OCI-M2 (cell line): ENCODE measurements around the gene RETREG1.

Experiments
- DNase-seq: peaks from one replicate; lab custom pipeline; 2025; ENCODE audit not compliant: unreplicated experiment; lab: John Stamatoyannopoulos, UW

The RETREG1 gene

DNA sequence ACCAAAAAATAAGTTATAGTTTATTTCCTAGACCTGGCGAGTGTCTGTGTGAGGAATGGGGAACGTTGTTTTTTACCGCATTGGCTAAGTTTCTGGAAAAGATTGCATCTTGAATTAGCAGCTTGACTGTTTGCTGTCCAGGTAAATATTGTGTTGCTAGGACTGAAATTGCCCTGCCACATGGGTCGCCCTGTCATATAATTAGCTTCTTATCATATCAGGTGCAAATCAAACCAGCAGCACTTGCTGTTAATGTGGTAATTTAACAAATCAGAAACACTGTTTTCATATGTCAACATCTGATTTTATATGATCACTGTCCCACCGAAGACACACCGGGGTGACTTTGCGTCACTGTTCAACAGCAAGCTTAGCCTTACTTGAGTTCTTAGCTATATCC lies 87.5 kb downstream of the RETREG1 start:
- no peak for DNase-seq

DNA sequence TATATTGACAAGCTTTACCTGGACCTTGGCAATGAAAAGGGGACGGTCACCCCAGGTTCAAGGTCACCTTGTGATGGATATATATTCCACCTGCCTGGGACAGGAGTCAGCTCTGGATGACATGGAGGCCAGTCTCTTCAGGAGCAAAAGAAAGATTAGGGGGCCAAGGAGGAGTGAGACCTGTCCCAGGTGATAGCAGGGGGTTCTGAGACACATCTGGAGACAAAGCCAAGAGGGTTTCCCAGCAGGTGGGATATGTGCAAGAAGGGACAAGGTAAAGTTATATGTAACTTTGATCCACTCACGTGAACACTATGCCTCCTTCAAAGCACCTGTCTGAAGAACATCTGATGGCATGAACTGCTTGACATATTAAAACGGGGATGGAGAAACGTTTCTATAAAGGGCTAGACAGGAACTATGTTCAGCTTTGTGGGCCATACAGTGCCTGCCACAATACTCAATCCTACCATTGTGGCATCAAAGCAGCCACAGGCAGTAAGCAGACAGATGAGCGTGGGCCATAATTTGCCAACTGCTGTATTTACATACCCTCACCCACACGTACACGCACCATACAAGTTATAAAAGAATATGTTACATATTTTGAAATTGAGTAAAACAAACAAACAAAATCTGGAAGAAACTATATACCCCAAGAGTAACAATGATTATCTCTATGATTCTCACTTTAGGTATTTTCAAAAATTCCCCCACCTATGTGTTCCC lies 88.3 kb downstream of the RETREG1 start:
- no peak for DNase-seq

DNA sequence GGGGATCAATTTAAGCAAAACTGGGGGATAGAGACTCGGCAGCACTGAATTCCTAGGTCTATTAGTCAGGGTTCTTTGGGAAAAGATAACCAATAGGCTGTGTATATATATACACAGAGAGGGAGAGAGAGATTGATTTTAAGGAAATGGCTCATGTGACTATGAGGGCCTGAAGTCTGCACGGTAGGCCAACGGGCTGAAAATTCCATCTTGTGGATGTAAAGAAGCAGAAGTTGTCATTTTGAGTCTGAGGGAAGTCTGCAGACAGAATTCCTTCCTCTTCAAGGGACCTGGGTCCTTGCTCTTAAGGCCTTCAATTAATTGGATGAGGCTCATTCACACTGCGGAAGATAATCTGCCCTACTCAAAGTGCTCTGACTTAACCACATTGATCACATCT lies 91.1 kb downstream of the RETREG1 start:
- no peak for DNase-seq

DNA sequence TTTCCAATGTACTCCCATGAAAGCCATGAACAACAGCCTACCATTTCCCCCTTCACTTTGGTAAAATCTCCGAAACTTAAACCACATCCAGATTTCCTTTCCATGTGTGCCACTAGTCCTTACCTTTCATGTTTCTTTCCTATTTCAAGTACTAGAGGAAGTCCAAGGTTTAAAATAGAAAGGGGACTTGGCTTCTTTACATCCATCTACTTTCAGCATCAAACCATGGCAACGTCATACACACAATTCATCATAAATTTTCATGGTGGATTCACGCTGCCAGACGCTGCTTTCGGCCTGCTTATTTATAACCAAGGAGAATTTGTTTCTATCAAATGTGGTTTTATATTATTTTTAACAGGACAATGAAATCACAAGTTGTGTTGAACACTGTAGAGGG lies 92.5 kb downstream of the RETREG1 start:
- DNase-seq, result no peak

DNA sequence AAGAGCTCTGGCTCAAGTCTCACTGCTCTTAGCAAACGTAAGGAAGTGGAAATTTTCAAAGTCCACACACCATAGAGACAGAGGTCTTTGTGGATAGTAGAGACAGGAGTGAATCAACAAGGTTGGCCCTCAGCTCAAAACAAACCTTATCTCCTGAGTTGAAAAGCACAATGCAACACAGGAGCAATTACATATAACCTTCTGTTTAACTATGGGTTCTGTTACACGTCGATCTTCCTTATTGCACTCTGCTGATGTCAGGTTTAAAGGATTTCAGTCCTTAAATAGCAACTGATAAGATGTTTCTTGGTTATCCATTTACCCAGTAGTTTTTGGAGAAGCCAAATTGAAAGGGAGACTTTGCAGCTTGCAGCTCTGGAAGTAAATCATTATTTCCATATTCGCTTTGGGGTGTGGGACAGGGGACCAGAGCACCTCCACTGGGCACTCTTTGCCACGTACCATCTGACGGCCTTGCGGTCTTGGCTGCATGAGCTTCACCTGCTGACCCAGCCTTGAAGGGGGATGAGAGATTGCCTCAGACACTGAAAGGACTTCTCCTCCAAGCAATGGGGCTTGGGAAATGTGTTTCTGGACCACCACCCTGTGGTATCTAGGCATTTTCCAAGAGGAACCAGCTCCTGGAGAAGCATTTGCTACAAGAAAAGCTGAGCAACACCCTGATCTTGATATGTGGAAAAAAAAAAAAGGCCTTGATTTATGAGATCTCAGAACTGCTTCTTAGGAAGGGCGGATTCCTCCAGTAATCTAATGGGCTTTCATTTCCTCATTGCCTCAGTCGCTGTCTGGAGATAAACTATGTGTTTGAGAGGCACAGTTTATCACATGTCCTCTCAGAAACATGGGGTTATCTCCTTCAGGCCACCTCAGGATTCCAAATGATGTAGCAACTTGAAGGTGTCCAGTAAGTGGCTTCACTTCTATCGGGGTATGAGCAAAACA lies 95.0 kb downstream of the RETREG1 start:
- DNase-seq, result no peak

DNA sequence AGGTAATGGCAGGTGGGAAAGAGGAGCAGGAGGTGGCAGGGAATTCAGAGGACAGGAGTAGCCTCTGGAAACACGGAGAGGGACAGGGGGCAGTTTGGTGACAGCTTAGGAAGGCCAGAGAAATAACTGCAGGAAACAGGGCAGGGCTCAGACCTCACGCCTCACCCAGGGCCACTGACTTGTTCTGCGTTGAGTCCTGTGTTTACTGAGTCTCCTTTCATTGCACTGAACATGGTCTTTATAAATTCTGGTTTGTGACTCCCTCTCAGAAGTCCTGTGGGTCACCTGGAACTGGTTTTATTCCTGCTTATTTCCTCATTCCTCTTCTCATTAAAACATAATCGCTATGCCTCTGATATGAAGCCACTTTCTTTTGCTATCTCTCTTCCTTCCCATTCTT lies 96.0 kb downstream of the RETREG1 start:
- DNase-seq, result no peak

DNA sequence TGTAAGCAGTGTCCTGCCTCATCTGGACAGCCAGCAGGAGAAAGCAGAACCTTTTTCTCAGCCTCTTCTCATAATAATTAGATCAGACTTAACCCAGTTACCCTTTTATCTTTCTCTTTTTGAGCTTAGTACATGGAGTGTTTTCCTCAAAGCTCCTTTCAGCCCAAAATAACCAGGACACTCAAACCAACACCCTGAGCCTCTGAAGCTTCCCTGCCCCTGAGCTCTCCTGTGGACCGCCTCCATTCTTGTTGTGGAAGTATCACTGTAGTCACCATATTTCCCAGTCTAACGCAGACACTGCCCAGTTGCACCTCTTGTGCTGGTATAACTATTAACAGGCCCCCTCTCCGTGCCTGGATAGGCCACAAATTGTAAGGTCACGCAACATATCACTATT lies 97.4 kb downstream of the RETREG1 start:
- no peak for DNase-seq

DNA sequence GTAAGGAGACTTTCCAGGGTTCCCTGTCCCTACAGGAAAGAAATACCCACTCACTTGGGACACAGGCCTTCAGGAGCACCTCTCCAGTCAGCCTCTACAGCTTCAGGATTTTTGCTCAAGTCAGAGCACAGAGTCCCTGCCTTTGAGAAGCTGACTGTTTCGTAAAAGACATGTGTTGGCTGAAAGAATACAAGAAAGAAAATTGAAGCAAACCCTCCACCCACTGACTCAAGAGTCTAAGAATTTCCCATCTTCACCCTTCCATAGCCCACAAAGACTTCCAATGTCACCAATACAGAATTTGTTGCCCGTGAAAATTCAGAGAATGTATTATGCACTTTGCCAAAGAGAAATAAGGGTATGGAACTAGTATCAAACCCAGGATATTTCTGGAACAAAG lies 98.2 kb downstream of the RETREG1 start:
- DNase-seq, result no peak

DNA sequence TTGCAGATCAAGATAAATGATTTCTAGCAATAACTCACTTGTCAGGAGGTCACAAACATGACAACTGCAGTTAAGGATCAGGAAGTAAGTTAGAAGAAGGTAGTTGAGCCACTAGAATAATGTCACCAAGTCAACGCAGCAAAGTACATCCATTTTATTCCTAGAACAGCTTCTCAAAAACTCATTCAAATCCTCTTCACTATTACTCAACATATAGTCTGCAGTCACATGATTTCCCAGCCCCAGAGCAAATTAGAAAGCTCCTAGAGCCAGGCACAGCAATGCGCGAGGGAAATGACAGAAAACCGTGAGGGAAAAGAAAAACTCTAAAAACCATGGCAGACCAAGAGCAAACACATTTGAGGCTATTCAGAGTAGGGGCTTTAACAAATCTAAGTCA lies 101.3 kb downstream of the RETREG1 start:
- no peak for DNase-seq

DNA sequence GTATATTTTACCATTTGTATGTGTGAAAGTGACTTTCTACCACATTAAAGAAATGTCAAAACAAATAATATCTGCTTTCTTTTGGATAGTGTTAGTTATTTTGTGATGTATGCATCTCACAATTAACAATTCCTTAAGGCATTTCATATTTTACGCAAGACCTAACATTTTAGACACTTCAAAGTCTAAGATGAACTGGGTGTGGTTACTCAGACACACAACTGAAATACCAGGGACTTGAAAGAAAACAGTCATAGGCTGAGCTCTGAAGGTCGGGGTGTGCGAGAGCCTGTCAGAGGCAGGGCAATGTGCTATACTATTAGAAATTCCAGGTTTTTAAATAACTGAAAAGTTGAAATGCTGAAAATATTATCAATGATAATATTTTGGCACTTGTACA lies 106.7 kb downstream of the RETREG1 start:
- no peak for DNase-seq

DNA sequence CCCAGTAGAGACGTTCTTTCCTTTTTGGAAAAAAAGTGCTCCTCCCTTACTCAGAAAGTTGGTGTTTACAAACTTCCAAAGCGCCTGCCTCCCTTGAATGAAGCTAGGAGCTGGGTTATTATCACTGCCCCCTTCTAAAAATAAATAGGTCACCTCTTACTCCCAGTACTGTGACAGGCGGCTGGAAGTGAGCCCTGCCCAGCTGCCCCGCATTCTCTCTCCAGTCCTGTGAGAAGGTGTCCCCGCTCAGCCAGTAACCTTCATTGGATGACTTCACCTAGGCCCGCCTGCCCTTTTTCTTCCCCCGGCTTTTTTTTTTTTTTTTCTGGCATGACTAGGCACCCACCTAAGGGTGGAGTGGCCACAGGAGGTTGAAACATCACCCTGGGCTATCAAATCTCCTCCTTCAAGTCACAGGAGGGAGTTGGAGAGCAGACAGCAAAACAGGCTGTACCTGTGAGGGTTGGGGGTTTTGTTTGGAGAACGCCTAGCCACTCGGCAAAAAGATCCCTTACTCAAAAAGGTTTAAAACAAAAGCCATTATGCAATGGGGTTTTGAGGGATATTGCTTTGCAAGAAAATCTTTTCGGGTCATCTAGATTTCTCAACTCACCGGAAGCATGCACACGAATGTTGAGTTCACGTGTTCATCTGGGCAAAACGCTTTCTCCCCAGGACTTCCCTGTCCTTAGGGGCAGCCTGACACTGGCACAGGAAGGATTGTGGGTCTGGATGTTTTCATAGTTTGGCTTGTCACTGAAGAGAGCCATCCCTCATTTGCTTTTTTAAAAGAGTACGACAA lies 107.9 kb downstream of the RETREG1 start:
- DNase-seq, result no peak

DNA sequence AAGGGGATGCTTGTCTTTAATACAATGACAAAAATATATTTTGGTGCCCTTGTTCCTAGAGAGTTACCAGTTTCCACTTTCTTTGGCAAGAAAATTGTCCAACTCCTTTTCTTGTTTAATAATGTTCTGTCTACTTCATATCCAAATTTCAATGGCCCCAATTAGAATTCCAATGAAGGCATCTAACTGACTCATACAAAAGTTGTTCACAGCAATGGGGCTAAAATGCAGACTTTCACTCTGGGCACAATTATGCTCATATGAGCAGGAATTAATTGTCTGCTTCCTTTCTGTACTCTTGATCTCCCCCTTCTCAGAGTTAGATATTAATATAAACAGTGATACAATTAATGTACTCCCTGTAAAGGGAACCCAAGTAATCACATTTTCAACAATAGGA lies 109.1 kb downstream of the RETREG1 start:
- DNase-seq, result no peak

DNA sequence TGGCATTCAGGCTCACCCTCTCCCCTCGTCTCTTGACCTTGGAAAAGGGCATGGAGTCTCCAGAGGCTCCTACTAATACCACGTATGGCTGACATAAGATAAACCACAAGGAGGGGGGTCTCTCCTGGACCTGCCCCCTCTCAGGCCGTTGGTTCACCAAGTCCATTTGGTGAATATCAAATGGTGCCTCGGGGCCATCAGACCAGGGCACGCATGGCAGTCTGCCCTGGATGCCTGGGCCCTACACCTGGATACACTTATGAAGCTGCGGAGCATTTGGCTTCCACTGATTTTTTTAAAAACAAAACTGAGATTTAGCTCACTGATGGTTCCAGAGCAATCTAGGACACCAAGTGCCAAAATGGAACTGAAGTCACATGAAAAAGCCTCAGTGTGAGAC lies 110.9 kb downstream of the RETREG1 start:
- no peak for DNase-seq

DNA sequence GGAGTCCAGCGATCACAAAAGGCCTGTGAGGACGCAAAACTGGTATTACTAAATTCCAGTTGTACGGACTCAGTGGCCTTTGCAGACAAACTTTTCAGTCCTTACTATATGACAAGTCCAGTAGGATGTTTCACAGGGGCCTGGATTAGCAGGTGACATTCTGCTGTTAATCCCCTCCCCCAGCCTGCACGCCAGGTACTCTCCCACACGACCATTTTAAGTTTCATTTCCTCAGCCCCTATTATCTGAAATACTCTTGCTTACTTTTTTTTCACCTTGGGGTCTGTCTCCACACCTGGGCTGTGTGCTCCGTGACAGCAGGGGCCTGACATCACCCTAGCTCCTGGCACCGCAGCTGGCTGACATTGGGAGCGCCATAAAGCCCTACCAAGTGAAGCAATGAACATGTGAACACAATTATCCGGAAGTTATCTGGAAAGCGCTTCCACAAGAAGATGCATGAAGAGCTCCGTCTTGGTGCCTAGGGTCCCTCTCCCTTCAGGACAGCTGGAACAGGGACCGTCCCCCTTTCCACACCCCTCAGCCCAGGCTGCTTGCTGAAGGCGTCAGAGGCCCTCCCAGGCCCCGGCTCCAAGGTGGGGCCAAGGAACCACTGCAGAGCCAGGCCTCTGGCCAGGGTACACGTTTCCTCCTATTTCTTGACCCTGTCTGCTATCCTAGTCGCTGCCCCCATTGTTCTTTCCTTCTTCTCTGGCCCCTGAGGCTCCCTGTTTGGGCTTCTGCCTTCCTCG lies 111.5 kb downstream of the RETREG1 start:
- no peak for DNase-seq

DNA sequence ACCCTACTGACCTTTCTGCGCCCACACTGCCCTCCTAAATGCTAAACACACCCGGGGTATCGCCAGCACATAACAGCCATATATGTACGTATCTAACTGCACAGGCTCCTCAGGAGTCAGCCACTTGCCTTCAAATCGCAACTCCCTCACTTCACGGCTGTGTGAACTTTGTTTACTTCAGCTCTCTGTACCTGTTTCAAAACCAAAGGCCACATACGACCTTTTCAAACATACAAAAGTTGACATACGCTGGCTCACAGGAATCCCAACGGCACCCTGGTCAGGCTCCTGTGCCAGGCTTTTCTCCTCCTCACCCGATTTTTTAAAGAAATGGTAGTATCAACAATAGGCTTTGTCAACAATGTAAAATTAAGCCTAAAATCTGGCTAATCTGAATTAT lies 112.2 kb downstream of the RETREG1 start:
- DNase-seq, result no peak

DNA sequence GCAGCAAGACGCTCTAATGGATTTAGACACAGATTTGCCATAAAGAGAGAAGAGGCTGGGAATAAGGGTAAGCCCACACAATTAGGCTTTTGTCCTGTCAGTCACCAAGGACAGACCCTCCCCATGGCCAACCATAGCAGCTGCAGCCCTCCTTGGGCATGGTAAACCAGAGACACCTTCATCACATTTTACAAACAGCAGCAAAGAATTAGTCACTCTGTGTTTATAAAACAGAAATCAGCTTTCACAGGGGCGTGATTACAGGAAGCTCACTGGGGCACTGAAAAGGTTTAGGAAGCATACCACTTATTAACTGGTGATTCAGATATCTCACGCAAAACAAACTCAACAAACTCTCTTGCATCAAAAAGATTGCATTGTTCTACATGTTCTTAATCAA lies 113.9 kb downstream of the RETREG1 start:
- no peak for DNase-seq

DNA sequence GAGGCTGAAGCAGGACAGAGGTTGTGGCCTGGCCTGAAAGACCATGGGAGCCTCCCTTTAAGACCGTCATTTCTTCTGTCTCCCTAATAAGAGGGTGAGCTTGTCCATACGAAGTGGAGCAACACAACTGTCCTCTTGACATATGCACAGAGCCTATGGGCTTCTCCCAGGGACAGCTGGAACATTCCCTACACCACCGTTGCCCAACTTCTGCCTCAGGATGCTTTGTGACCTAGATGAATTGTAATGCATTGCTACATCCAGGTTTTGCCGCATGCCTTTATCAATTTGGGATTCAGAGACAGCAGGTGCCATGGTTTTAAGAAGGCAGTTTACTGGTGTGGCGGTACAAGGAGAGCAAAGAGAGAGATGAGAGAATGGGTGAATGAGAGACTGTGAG lies 116.8 kb downstream of the RETREG1 start:
- no peak for DNase-seq

DNA sequence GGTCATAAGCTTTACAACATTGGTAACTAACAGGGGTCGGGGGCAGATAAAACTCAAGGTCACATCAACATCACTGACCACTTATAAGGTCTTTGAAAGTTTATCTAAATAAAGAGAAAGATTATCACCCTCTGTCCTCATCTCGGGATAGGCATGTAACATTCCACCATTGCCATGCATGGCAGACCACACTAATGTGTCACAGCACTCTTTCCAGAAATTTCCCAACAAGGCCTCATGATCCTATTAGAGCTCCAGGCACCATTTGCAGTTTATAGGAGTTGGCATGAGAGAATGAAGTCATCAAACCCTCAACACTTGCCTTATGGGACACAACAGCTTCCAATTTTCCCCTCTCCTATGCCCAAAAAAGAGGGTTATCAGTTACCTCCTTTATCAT lies 119.3 kb downstream of the RETREG1 start:
- no peak for DNase-seq

DNA sequence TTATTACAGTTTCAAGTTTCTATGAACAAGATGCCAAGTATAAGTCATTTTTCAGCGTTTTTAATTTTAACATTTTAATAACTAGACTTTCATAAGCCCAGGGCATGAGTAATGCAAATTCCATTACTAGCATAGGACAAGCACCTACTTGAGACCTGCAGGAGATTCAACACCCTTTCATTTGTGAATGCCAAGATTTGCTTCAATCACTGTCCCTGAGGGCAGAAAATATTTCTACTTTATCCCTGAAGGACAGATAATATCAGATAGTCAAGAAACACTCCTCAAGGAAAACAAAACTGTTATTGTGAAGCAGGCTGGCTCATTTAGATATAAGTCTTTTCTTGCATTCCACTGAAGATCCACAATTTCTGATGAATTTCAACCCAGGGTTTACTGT lies 123.5 kb downstream of the RETREG1 start:
- no peak for DNase-seq

DNA sequence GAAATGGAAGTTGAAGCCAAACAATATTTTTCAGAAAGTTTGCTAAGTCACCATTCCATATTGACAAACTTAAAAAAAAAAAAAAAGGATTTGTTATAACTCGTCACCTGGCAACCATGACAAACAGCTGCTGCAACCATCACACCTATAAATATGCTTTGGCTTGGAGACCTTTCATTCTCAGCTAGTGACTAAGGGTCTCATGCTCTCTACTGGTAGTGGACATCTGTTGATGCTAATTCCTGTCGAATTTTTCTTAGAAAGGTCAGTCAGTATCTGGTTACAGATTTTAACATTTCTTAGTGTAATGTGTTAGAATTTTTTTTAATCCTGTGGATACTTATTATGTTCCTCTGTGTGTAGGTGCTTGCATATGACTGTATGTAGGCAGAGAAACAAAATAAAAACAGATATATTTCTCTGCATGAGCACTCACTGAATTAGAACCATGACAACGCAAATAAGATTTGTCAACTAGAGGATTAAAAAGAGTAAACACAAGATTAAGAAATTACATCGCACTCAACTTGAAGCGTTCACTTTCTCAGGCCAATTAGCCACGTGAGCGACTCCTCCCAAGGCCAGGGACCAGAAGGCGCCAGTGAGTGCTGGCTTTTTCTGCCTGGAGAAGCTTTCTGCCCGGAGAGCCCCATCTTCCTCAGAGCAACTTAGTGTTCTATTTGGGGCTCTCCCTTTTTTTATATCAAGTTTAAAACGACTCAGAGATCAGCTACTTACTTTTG lies 124.2 kb downstream of the RETREG1 start:
- DNase-seq, result no peak
